Measurements from ENCODE around the gene IRX1.

DNA sequence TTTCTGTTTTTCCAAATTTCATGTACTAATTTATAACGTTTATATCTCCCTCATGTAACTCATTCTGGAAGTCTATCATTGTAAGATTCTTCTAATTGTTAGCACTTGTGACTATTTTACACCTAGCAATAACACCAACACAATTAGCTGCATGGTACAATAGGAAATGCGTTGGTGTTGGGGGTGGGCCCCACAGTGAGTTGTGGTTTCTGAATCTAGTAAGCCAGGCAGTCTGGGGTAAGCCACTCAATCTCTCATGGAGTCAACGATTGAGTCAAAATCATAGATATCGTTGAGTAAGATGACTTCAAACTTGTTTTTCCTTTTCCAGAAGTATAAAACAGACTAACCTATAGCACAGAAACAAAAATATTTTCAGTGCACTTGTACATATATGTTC, 30.0 kb downstream of the IRX1 start:
- TF ChIP-seq POLR2A (IDR thresholded peaks at IDR 0.05), result no peak
- TF ChIP-seq, protein P1, sequence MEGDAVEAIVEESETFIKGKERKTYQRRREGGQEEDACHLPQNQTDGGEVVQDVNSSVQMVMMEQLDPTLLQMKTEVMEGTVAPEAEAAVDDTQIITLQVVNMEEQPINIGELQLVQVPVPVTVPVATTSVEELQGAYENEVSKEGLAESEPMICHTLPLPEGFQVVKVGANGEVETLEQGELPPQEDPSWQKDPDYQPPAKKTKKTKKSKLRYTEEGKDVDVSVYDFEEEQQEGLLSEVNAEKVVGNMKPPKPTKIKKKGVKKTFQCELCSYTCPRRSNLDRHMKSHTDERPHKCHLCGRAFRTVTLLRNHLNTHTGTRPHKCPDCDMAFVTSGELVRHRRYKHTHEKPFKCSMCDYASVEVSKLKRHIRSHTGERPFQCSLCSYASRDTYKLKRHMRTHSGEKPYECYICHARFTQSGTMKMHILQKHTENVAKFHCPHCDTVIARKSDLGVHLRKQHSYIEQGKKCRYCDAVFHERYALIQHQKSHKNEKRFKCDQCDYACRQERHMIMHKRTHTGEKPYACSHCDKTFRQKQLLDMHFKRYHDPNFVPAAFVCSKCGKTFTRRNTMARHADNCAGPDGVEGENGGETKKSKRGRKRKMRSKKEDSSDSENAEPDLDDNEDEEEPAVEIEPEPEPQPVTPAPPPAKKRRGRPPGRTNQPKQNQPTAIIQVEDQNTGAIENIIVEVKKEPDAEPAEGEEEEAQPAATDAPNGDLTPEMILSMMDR (IDR thresholded peaks at IDR 0.05), result no peak

Data from lower leg skin (tissue), 3 donors.